Mesendoderm (in vitro differentiated cells): ENCODE results near the gene CLTB.

Experiments
- DNase-seq: peaks from one replicate; pipeline ENCODE4 v3.0.0; 2013
- H2AK5ac ChIP-seq: 2 replicates; pipeline ENCODE4 v1.6.1; 2013; ENCODE audit warnings: low read length, inconsistent platforms
- H2BK120ac ChIP-seq: 2 replicates; pipeline ENCODE4 v1.6.1; 2013; ENCODE audit warnings: low read depth, mild to moderate bottlenecking, low read length, moderate library complexity, mixed read lengths
- H2BK15ac ChIP-seq: replicated peaks from 2 replicates; pipeline ENCODE4 v1.6.1; 2013; ENCODE audit warnings: low read depth, mild to moderate bottlenecking, moderate library complexity
- H2BK5ac ChIP-seq: 2 replicates; pipeline ENCODE4 v1.6.1; 2013; ENCODE audit warnings: low read length, inconsistent platforms
- H3K18ac ChIP-seq: 2 replicates; pipeline ENCODE4 v1.6.1; 2013; ENCODE audit warnings: mild to moderate bottlenecking, low read length, mixed read lengths
- H3K23ac ChIP-seq: one replicate; pipeline ENCODE4 v1.6.1; 2013; ENCODE audit warnings: low read length
- H3K27ac ChIP-seq: 2 replicates; pipeline ENCODE4 v1.5.1; 2013; ENCODE audit warnings: low read depth, mild to moderate bottlenecking, inconsistent platforms, low read length, moderate library complexity
- H3K27me3 ChIP-seq: 2 replicates; pipeline ENCODE4 v1.6.1; 2013; ENCODE audit warnings: low read length, control low read depth, mild to moderate bottlenecking, inconsistent platforms; ENCODE audit not compliant: insufficient read depth, poor library complexity
- H3K36me3 ChIP-seq: 2 replicates; pipeline ENCODE4 v1.6.1; 2013; ENCODE audit warnings: low read length, inconsistent platforms; ENCODE audit not compliant: control insufficient read depth, insufficient read depth
- H3K4ac ChIP-seq: one replicate; pipeline ENCODE4 v1.6.1; 2013; ENCODE audit warnings: low read depth, mild to moderate bottlenecking, low read length, moderate library complexity
- H3K4me1 ChIP-seq: 2 replicates; pipeline ENCODE4 v1.6.1; 2013; ENCODE audit warnings: low read depth, low read length, inconsistent platforms; ENCODE audit not compliant: control insufficient read depth
- H3K4me2 ChIP-seq: 2 replicates; pipeline ENCODE4 v1.6.1; 2013; ENCODE audit warnings: low read length
- H3K4me3 ChIP-seq: 2 replicates; pipeline ENCODE4 v1.5.1; 2013; ENCODE audit warnings: mild to moderate bottlenecking, low read length
- H3K56ac ChIP-seq: one replicate; pipeline ENCODE4 v1.6.1; 2013; ENCODE audit warnings: low read length
- H3K79me1 ChIP-seq: 2 replicates; pipeline ENCODE4 v1.6.1; 2013; ENCODE audit warnings: low read length, inconsistent platforms
- H3K79me2 ChIP-seq: 2 replicates; pipeline ENCODE4 v1.6.1; 2013; ENCODE audit warnings: mild to moderate bottlenecking, low read length; ENCODE audit not compliant: control insufficient read depth, insufficient read depth
- H3K9ac ChIP-seq: 2 replicates; pipeline ENCODE4 v1.6.1; 2013; ENCODE audit warnings: low read length, inconsistent platforms
- H4K5ac ChIP-seq: one replicate; pipeline ENCODE4 v1.6.1; 2013; ENCODE audit warnings: low read length
- H4K8ac ChIP-seq: one replicate; pipeline ENCODE4 v1.6.1; 2013; ENCODE audit warnings: low read depth, mild to moderate bottlenecking, control low read depth, low read length, moderate library complexity
- WGBS: extraction: QIAGEN DNeasy Blood & Tissue Kit; methylation state at CpG from one replicate; pipeline ENCODE4 v1.1.7; 2013; ENCODE audit warnings: low lambda C conversion rate, missing lambda C conversion rate; ENCODE audit not compliant: insufficient coverage; ENCODE audit errors: extremely low coverage; 5-methylcytosine and 5-hydroxymethylcytosine counted together

The CLTB gene

DNA sequence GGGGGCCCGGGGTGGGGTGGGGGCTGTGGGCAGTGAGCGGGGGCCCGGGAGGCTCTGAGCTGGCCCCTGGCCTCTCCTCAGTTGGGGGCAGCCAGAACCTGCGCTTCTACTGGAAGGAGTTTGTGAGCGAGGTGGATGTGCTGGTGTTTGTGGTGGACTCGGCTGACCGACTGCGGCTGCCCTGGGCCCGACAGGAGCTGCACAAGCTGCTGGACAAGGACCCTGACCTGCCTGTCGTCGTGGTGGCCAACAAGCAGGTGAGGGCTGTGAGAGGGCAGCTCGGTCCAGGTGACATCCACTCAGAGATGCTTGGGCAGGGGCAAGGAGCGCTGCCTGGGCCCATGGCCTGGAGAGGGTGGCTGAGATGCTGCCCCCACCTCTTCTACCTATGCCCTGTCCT is 47.6 kb downstream of the CLTB start:
- no peak overlapping the region for H2BK15ac ChIP-seq
- H3K4ac ChIP-seq = no peak overlapping the region
- no peak overlapping the region for H4K5ac ChIP-seq
- no peak overlapping the region for H3K18ac ChIP-seq
- H3K79me2 ChIP-seq = no peaks in the 10 kb centered on the region
- H2BK5ac ChIP-seq = no peak overlapping the region
- H3K56ac ChIP-seq = no peak overlapping the region
- no peak overlapping the region for H3K27ac ChIP-seq
- DNase-seq = no peak
- no peak overlapping the region for H3K4me3 ChIP-seq
- H2BK120ac ChIP-seq = no peak overlapping the region
- no peaks in the 10 kb centered on the region for H3K27me3 ChIP-seq
- peaks cover 2% of the 10 kb centered on the region for H3K4me1 ChIP-seq
- peaks cover 1% of the 10 kb centered on the region for H3K36me3 ChIP-seq
- H4K8ac ChIP-seq = no peak overlapping the region
- H3K4me2 ChIP-seq = no peak overlapping the region
- no CpG with 5 or more reads among the region's 13 CpGs for WGBS
- H3K9ac ChIP-seq = no peak overlapping the region
- no peak overlapping the region for H3K23ac ChIP-seq
- H2AK5ac ChIP-seq = no peak overlapping the region
- H3K79me1 ChIP-seq = no peaks in the 10 kb centered on the region

DNA sequence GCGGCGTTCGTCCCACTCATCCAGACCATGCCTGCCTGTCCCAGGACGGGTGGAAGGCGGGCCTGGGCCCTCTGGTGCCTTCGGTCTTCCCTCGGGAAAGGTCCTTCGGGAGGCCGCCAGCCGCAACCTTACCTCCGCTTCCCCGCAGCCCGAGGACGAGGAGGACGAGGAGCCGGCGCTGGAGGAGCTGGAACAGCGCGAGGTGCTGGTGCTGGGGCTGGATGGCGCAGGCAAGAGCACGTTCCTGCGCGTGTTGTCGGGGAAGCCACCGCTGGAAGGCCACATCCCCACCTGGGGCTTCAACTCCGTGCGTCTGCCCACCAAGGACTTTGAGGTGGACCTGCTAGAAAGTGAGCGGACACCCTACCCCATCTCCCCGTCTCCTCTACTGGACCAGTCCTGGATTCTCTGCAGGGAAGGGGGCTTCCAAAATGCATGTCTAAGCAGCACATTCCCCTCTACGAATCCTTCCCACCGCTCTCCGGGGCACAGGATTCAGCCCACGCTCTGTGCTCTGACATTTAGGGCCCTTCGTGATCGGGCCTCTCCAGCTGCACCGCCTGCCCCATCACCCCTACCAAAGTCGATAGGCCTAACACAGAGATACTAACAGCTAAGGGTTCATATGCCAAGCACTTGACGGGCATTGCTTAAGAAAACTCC is 50.0 kb downstream of the CLTB start:
- peak overlapping the region; percentile 76 for H3K23ac ChIP-seq
- H3K4me2 ChIP-seq = peak overlapping the region; percentile 91
- H3K36me3 ChIP-seq = no peaks in the 10 kb centered on the region
- H2BK120ac ChIP-seq = no peak overlapping the region
- no peak overlapping the region for H3K4ac ChIP-seq
- peak overlapping the region; percentile 78 for H3K9ac ChIP-seq
- H2BK5ac ChIP-seq = no peak overlapping the region
- H3K79me2 ChIP-seq = no peaks in the 10 kb centered on the region
- no peak overlapping the region for H2AK5ac ChIP-seq
- H3K27me3 ChIP-seq = no peaks in the 10 kb centered on the region
- H3K27ac ChIP-seq = no peak overlapping the region
- DNase-seq = peak; percentile 50
- H4K8ac ChIP-seq = no peak overlapping the region
- peaks cover 2% of the 10 kb centered on the region for H3K4me1 ChIP-seq
- H3K18ac ChIP-seq = no peak overlapping the region
- H2BK15ac ChIP-seq = no peak overlapping the region
- H4K5ac ChIP-seq = no peak overlapping the region
- H3K79me1 ChIP-seq = no peaks in the 10 kb centered on the region
- peak overlapping the region; percentile 32 for H3K4me3 ChIP-seq
- peak overlapping the region; percentile 89 for H3K56ac ChIP-seq
- WGBS = no CpG with 5 or more reads among the region's 38 CpGs

GRCh38 chr5:176365351-176366231 is 50.7 kb downstream of the CLTB start, which contains the start of gene ARL10:
Gene ARL10, plus strand, starts transcription at chr5:176365487. Its CDS starts 77 bp downstream, at chr5:176365564.
- Histone ChIP-seq H3K23ac (peak within 1 kb of the TSS; percentile 76), H4K5ac (no peak within 1 kb of the TSS), H3K27ac (no peak within 1 kb of the TSS), H2BK5ac (no peak within 1 kb of the TSS), H3K4me3 (peak within 1 kb of the TSS; percentile 49), H3K27me3 (no peaks in the 10 kb centered on the region), H3K79me2 (peaks cover 7% of the 10 kb centered on the region), H2AK5ac (no peak within 1 kb of the TSS), H2BK120ac (no peak within 1 kb of the TSS), H3K4ac (no peak within 1 kb of the TSS), H3K36me3 (no peaks in the 10 kb centered on the region), H3K18ac (no peak within 1 kb of the TSS), H3K4me2 (peak within 1 kb of the TSS; percentile 91), H3K4me1 (peaks cover 2% of the 10 kb centered on the region), H3K79me1 (peaks cover 2% of the 10 kb centered on the region), H4K8ac (no peak within 1 kb of the TSS), H3K9ac (peak within 1 kb of the TSS; percentile 78), H3K56ac (peak within 1 kb of the TSS; percentile 89), H2BK15ac (no peak within 1 kb of the TSS)
- DNase-seq = peak; percentile 22
- WGBS = no CpG with 5 or more reads among the region's 108 CpGs

DNA sequence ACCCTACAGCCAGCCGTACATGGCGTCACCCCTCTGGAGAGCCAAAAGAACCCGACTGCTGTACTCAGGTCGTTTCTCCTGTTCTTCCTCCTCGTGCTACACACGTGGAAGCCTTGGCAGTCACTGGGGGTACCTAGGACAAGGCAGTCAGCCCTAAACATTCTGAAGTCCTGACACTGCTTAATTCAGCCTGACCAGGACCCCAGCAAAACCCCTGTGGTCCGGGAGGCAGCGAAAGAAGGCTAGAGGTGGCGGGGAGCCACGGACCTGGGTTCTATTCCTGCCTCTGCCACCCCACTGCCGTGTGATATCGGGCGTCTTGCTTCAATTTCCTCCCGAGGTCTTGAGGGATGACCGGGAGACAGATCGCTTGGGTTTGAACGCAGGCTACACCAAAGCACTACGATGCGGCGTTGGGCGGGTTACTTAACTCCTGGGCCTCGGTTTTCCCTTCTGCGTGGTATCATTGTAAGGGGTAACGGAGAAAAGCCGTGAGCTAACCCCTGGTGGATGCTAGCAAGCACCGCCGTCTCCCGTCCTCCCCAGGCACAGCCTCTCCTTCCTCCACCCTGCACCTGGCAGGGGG is 51.5 kb downstream of the CLTB start:
- Histone ChIP-seq H3K18ac (no peak overlapping the region), H3K27me3 (no peaks in the 10 kb centered on the region), H3K4me1 (peaks cover 2% of the 10 kb centered on the region), H3K4ac (no peak overlapping the region), H3K4me2 (peak overlapping the region; percentile 91), H3K4me3 (peak overlapping the region; percentile 26), H3K56ac (peak overlapping the region; percentile 89), H2BK120ac (no peak overlapping the region), H3K9ac (peak overlapping the region; percentile 78), H3K79me1 (peaks cover 2% of the 10 kb centered on the region), H2BK15ac (no peak overlapping the region), H2AK5ac (no peak overlapping the region), H3K23ac (no peak overlapping the region), H3K79me2 (peaks cover 7% of the 10 kb centered on the region), H4K8ac (no peak overlapping the region), H3K36me3 (no peaks in the 10 kb centered on the region), H4K5ac (no peak overlapping the region), H3K27ac (no peak overlapping the region), H2BK5ac (no peak overlapping the region)
- peak; percentile 27 for DNase-seq
- WGBS = no CpG with 5 or more reads among the region's 28 CpGs

GRCh38 chr5:176362233-176362490 is 54.2 kb downstream of the CLTB start:
- H2BK120ac ChIP-seq = no peak overlapping the region
- H3K18ac ChIP-seq = no peak overlapping the region
- H3K23ac ChIP-seq = no peak overlapping the region
- no peak overlapping the region for H3K4ac ChIP-seq
- peak overlapping the region; percentile 57 for H3K56ac ChIP-seq
- H3K4me1 ChIP-seq = peaks cover 2% of the 10 kb centered on the region
- peak overlapping the region; percentile 35 for H3K4me2 ChIP-seq
- peaks cover 2% of the 10 kb centered on the region for H3K36me3 ChIP-seq
- peaks cover 15% of the 10 kb centered on the region for H3K79me2 ChIP-seq
- peaks cover 9% of the 10 kb centered on the region for H3K79me1 ChIP-seq
- WGBS = no CpG with 5 or more reads among the region's 8 CpGs
- no peak overlapping the region for H2BK15ac ChIP-seq
- no peak overlapping the region for H3K27ac ChIP-seq
- no peak overlapping the region for H4K8ac ChIP-seq
- no peak overlapping the region for H2BK5ac ChIP-seq
- H3K27me3 ChIP-seq = no peaks in the 10 kb centered on the region
- no peak overlapping the region for H2AK5ac ChIP-seq
- H3K4me3 ChIP-seq = peak overlapping the region; percentile 8
- DNase-seq = no peak
- no peak overlapping the region for H4K5ac ChIP-seq
- H3K9ac ChIP-seq = peak overlapping the region; percentile 49
